SU-DHL-6 (cell line): ENCODE measurements around the gene DAAM2.

ENCODE experiments used
- EZH2phosphoT487 ChIP-seq: fragments of 200-600 bp; sonication (generic), shearing (Covaris generic); conservative IDR thresholded peaks from 2 replicates; pipeline ENCODE4 v1.6.1; 2018; ENCODE audit warnings: mild to moderate bottlenecking, antibody characterized with exemption, low read length, moderate library complexity, mixed read lengths
- TF ChIP-seq, protein P1 (sequence below): fragments of 200-600 bp; sonication (generic); IDR thresholded peaks from one replicate; pipeline ENCODE4 v1.5.1; 2017; ENCODE audit warnings: antibody characterized with exemption, mild to moderate bottlenecking, low read length, moderate library complexity; ENCODE audit not compliant: insufficient read depth, poor library complexity, severe bottlenecking

DNA sequence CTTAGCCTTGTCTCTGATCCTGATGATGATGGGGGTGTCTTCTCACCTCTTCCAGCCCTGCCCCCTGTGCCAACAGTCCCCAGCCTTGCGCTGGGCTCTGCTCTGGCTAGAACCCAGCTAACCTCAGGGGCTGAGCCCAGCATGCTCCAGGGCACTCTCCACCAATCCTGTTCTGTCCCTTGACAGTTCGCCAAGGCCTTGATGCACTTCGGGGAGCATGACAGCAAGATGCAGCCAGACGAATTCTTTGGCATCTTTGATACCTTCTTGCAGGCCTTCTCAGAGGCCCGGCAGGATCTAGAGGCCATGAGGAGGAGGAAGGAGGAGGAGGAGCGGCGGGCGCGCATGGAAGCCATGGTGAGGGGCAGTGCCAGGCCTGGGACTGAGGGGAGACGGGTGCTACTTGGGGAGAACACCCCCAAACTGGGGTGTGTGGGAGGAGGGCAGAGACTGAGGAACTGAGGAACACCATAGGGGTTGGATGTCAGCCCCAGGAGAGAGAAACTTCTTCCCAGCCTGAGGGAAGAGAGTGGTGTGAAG lies 109.0 kb downstream of the DAAM2 start:
- TF ChIP-seq, protein P1, sequence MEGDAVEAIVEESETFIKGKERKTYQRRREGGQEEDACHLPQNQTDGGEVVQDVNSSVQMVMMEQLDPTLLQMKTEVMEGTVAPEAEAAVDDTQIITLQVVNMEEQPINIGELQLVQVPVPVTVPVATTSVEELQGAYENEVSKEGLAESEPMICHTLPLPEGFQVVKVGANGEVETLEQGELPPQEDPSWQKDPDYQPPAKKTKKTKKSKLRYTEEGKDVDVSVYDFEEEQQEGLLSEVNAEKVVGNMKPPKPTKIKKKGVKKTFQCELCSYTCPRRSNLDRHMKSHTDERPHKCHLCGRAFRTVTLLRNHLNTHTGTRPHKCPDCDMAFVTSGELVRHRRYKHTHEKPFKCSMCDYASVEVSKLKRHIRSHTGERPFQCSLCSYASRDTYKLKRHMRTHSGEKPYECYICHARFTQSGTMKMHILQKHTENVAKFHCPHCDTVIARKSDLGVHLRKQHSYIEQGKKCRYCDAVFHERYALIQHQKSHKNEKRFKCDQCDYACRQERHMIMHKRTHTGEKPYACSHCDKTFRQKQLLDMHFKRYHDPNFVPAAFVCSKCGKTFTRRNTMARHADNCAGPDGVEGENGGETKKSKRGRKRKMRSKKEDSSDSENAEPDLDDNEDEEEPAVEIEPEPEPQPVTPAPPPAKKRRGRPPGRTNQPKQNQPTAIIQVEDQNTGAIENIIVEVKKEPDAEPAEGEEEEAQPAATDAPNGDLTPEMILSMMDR, result no peak
- no peak for TF ChIP-seq EZH2phosphoT487
